HepG2 (cell line): ENCODE measurements around the gene C5orf24. TPM values are rescaled to one million over a fixed set of nuclear protein-coding genes. Genes with fewer than 3 reads are reported as not detected.

Experiments used
- ATAC-seq: fragments of 200-7000 bp; cut with Tn5 transposase; 3 replicates; pipeline ENCODE4 v1.9.1; 2020; ENCODE audit warnings: mild to moderate bottlenecking, moderate library complexity
- BruUV-seq: library from RNA; stranded (reverse); fragments of 400-500 nt; replicated peaks from 2 replicates; lab custom pipeline; 2021; lab: Mats Ljungman, UMichigan
- CTCF ChIA-PET: fragments of 300-600 bp; formaldehyde crosslinking; extraction: SDS; loops from one replicate; lab custom pipeline; 2021; ENCODE audit warnings: low total read pairs, inconsistent platforms, low intra/inter-chr PET ratio; lab: Yijun Ruan, JAX
- POLR2A ChIA-PET: fragments of 350-600 bp; sonication (Branson Sonifier 250); formaldehyde crosslinking; loops from one replicate; lab custom pipeline; 2020; ENCODE audit warnings: antibody characterized with exemption, inconsistent platforms; lab: Yijun Ruan, JAX
- DNase-seq: peaks from one replicate; pipeline ENCODE4 v3.0.0-alpha.2; 2015; ENCODE audit warnings: low spot score
- FAIRE-seq: peaks from 3 replicates; lab custom pipeline; 2011; peaks lifted over from hg19 to GRCh38; lab: Jason Lieb, UNC
- H2AFZ ChIP-seq: one replicate; pipeline ENCODE4 v1.6.1; 2011; ENCODE audit warnings: low read length, inconsistent platforms
- H3K27ac ChIP-seq: fragments of 300-600 bp; 3 replicates; pipeline ENCODE4 v1.8.0; 2011; ENCODE audit warnings: mixed run types, mild to moderate bottlenecking, mixed read lengths, low read length, inconsistent platforms; ENCODE audit not compliant: insufficient read depth; ENCODE audit errors: extremely low read length
- H3K27me3 ChIP-seq, 2 experiments: fragments of 200-600 bp in 1 of 2; 2 replicates in 1 of 2; 3 replicates in 1 of 2; pipeline versions ENCODE4 v1.6.0 to v1.8.0; 2011; ENCODE audit warnings: low read length in 2 of 2, mild to moderate bottlenecking in 2 of 2, moderate library complexity in 2 of 2, inconsistent platforms in 1 of 2; ENCODE audit not compliant: insufficient read depth in 2 of 2, control insufficient read depth in 1 of 2
- H3K36me3 ChIP-seq, 2 experiments: fragments of 200-600 bp in 1 of 2; replicated peaks in 1 of 2; 2 replicates in 1 of 2; 3 replicates in 1 of 2; pipeline versions ENCODE4 v1.5.1 to v1.8.0; 2011; ENCODE audit warnings: low read length in 2 of 2, inconsistent platforms in 1 of 2; ENCODE audit not compliant: insufficient read depth in 2 of 2, control insufficient read depth in 1 of 2
- H3K4me1 ChIP-seq: 2 replicates; pipeline ENCODE4 v1.5.1; 2012; ENCODE audit warnings: low read length, inconsistent platforms; ENCODE audit not compliant: insufficient read depth
- H3K4me2 ChIP-seq: 2 replicates; pipeline ENCODE4 v1.6.0; 2011; ENCODE audit warnings: low read depth, low read length, inconsistent platforms
- H3K4me3 ChIP-seq, 3 experiments: fragments of 200-600 bp in 1 of 3; sonication (generic), shearing (Covaris generic) in 1 of 3; replicated peaks in 1 of 3; 2 replicates each; pipeline ENCODE4 v1.5.1; 2011 to 2016; ENCODE audit warnings: low read length in 3 of 3, inconsistent platforms in 2 of 3, low read depth in 2 of 3, mild to moderate bottlenecking in 2 of 3, control low read depth in 1 of 3, mixed read lengths in 1 of 3; ENCODE audit not compliant: insufficient read depth in 1 of 3
- H3K79me2 ChIP-seq: one replicate; pipeline ENCODE4 v1.6.1; 2011; ENCODE audit warnings: low read length, inconsistent platforms; ENCODE audit not compliant: insufficient read depth
- H3K9ac ChIP-seq: 2 replicates; pipeline ENCODE4 v1.6.0; 2011; ENCODE audit warnings: mild to moderate bottlenecking, low read depth, low read length, inconsistent platforms; ENCODE audit not compliant: insufficient read depth
- H3K9me3 ChIP-seq: 2 replicates; pipeline ENCODE4 v1.5.1; 2012; ENCODE audit warnings: mild to moderate bottlenecking, low read length
- H4K20me1 ChIP-seq: 2 replicates; pipeline ENCODE4 v1.6.0; 2011; ENCODE audit warnings: inconsistent platforms, mild to moderate bottlenecking, low read length, moderate library complexity; ENCODE audit not compliant: insufficient read depth
- KDM3A ChIP-seq: IDR thresholded peaks from 2 replicates; pipeline ENCODE4 v1.6.1; 2018; ENCODE audit warnings: low read depth, missing compliant biosample characterization
- KLF11 ChIP-seq: IDR thresholded peaks from 2 replicates; pipeline ENCODE4 v1.6.1; 2016; ENCODE audit warnings: missing compliant biosample characterization
- MTA3 ChIP-seq: sonication (generic); formaldehyde crosslinking; IDR thresholded peaks from 2 replicates; pipeline ENCODE4 v1.4.0; 2020; ENCODE audit warnings: missing genetic modification reagents
- PRDM15 ChIP-seq: sonication (generic); formaldehyde crosslinking; IDR thresholded peaks from 2 replicates; pipeline ENCODE4 v1.4.0; 2020; ENCODE audit warnings: missing genetic modification reagents
- SALL1 ChIP-seq: sonication (generic); formaldehyde crosslinking; IDR thresholded peaks from 2 replicates; pipeline ENCODE4 v1.8.0; 2022; ENCODE audit warnings: mild to moderate bottlenecking, missing genetic modification reagents
- SKI ChIP-seq: fragments of 450-650 bp; IDR thresholded peaks from one replicate; pipeline ENCODE4 v1.6.1; 2018; ENCODE audit warnings: mild to moderate bottlenecking; ENCODE audit not compliant: partially characterized antibody
- SNAPC2 ChIP-seq: sonication (generic); formaldehyde crosslinking; IDR thresholded peaks from 2 replicates; pipeline ENCODE4 v1.8.1; 2022; ENCODE audit warnings: mild to moderate bottlenecking, missing genetic modification reagents
- ZFP1 ChIP-seq: IDR thresholded peaks from 2 replicates; pipeline ENCODE4 v1.6.1; 2016
- ZFP37 ChIP-seq: sonication (generic); formaldehyde crosslinking; IDR thresholded peaks from 2 replicates; pipeline ENCODE4 v1.4.0; 2020; ENCODE audit warnings: missing genetic modification reagents, borderline replicate concordance
- ZMYM4 ChIP-seq: sonication (generic); formaldehyde crosslinking; IDR thresholded peaks from 2 replicates; pipeline ENCODE4 v1.8.1; 2023; ENCODE audit warnings: mild to moderate bottlenecking, missing genetic modification reagents
- ZNF317 ChIP-seq: sonication (generic); formaldehyde crosslinking; IDR thresholded peaks from 2 replicates; pipeline ENCODE4 v1.5.0; 2020; ENCODE audit warnings: mild to moderate bottlenecking, missing genetic modification reagents
- ZNF326 ChIP-seq: sonication (generic); formaldehyde crosslinking; IDR thresholded peaks from 2 replicates; pipeline ENCODE4 v1.4.0; 2020; ENCODE audit warnings: missing genetic modification reagents, borderline replicate concordance
- ZNF367 ChIP-seq: sonication (generic); formaldehyde crosslinking; IDR thresholded peaks from 2 replicates; pipeline ENCODE4 v1.4.0; 2020; ENCODE audit warnings: missing genetic modification reagents, borderline replicate concordance
- ZNF496 ChIP-seq: sonication (generic); formaldehyde crosslinking; IDR thresholded peaks from 2 replicates; pipeline ENCODE4 v1.8.1; 2023; ENCODE audit warnings: mild to moderate bottlenecking, moderate library complexity, missing genetic modification reagents; ENCODE audit not compliant: insufficient replicate concordance
- ZNF503 ChIP-seq: sonication (generic); formaldehyde crosslinking; IDR thresholded peaks from 2 replicates; pipeline ENCODE4 v1.4.0; 2020; ENCODE audit warnings: missing genetic modification reagents
- ZNF724P ChIP-seq: sonication (generic); formaldehyde crosslinking; IDR thresholded peaks from 2 replicates; pipeline ENCODE4 v1.8.0; 2022; ENCODE audit warnings: missing genetic modification reagents, borderline replicate concordance
- ZSCAN20 ChIP-seq: sonication (generic); formaldehyde crosslinking; IDR thresholded peaks from 2 replicates; pipeline ENCODE4 v1.4.0; 2020; ENCODE audit warnings: missing genetic modification reagents, mild to moderate bottlenecking, borderline replicate concordance
- WGBS: methylation state at CpG from one replicate; pipeline ENCODE4 v1.1.6; 2017; ENCODE audit warnings: low lambda C conversion rate; 5-methylcytosine and 5-hydroxymethylcytosine counted together
- in situ Hi-C: cut with HindIII; loops from 2 replicates; pipeline ENCODE4 v1.10.0; 2017; ENCODE audit warnings: low pct_unique_long_range_greater_than_20kb; ENCODE audit not compliant: extremely low pct_ligation_motif_present
- intact Hi-C: fragments of 100-400 bp; cut with micrococcal nuclease; formaldehyde crosslinking; loops from one replicate; pipeline ENCODE4 v1.10.0; 2022; ENCODE audit not compliant: unreplicated experiment
- polyA plus RNA-seq, 8 experiments: library from polyadenylated mRNA; depleted of rRNA in 3 of 8; stranded (reverse) in 7 of 8; unstranded in 1 of 8; fragments of >200 nt; fragmentation: Illumina TruSeq in 4 of 8; extraction: Trizol in 4 of 8; gene quantifications; 2 replicates each; pipeline versions ENCODE4 v1.2.1 to v1.2.3, GENCODE V29; 2011 to 2016; ENCODE audit warnings: low read depth in 4 of 8, missing spikeins in 1 of 8, mixed read lengths in 1 of 8; ENCODE audit not compliant: insufficient read depth in 1 of 8
- total RNA-seq, 5 experiments: library from RNA; depleted of rRNA; stranded (reverse); fragments of >200 nt; fragmentation: Illumina TruSeq; extraction: Trizol; gene quantifications; 2 replicates each; pipeline ENCODE4 v1.2.3, GENCODE V29; 2016; ENCODE audit warnings: low read depth in 1 of 5

The C5orf24 gene
- total and polyA plus RNA-seq, 2 of the 13 experiments (the other 11 are each of a cell fraction or from before 2014, with no cell fraction given): 34.6 to 41.5 TPM

- 95% methylated on average over 14 of the region's 14 CpGs for WGBS
- FAIRE-seq (no peak), ATAC-seq (no peak; the same call in 2 of the 3 replicates), DNase-seq (no peak)
- no peak overlapping the region for H2AFZ ChIP-seq
- no peak overlapping the region for H3K4me2 ChIP-seq
- H3K27me3 ChIP-seq: no peaks in the 10 kb centered on the region
- peaks cover 2 to 24% of the 10 kb centered on the region in 2 experiments for H3K36me3 ChIP-seq
- BruUV-seq: no TSS peak
- POLR2A ChIA-PET: no interaction called here
- TF ChIP-seq KDM3A (CRISPR knock-in tag) (no peak), ZSCAN20 (CRISPR knock-in tag) (no peak), ZMYM4 (CRISPR knock-in tag) (no peak), ZNF503 (CRISPR knock-in tag) (no peak), ZFP37 (no peak), ZNF724P (CRISPR knock-in tag) (no peak), PRDM15 (CRISPR knock-in tag) (no peak), SNAPC2 (no peak), SKI (no peak), ZNF317 (CRISPR knock-in tag) (no peak), ZNF367 (CRISPR knock-in tag) (no peak), SALL1 (CRISPR knock-in tag) (no peak), ZFP1 (CRISPR knock-in tag) (no peak), ZNF496 (CRISPR knock-in tag) (no peak), MTA3 (no peak), ZNF326 (CRISPR knock-in tag) (no peak), KLF11 (CRISPR knock-in tag) (no peak)
- H3K9ac ChIP-seq: no peak overlapping the region
- H4K20me1 ChIP-seq: no peaks in the 10 kb centered on the region
- H3K9me3 ChIP-seq: no peaks in the 10 kb centered on the region
- peaks cover 7% of the 10 kb centered on the region; the same call in 1 of the 2 replicates for H3K4me1 ChIP-seq
- no peak overlapping the region for H3K27ac ChIP-seq
- in situ Hi-C loops (no loop called here), intact Hi-C loops (no loop called here)
- CTCF ChIA-PET: no interaction called here
- H3K4me3 ChIP-seq: no peak overlapping the region
- H3K79me2 ChIP-seq: peaks cover 15% of the 10 kb centered on the region
Measured at GRCh38 chr5:134887593-134888159, 41.9 kb downstream of the C5orf24 start.
